Adrenal gland (tissue), 12 donors: ENCODE measurements around the gene SYNJ2. TPM values are rescaled to one million over a fixed set of nuclear protein-coding genes. Genes with fewer than 3 reads are reported as not detected.

Experiments used
- DNase-seq, 7 donors: peaks; one replicate each; pipeline ENCODE4 v3.0.0-alpha.2; 2019 to 2020
- H3K27ac ChIP-seq, 5 donors: fragments of 200-600 bp; sonication (generic) in 4 of 5; 1 replicate in 3 of 5; 2 replicates in 2 of 5; pipeline versions ENCODE4 v1.5.1 to v1.8.0; 2016 to 2020; ENCODE audit warnings: mild to moderate bottlenecking in 1 of 5
- H3K27me3 ChIP-seq: fragments of 200-600 bp; 2 replicates; pipeline ENCODE4 v1.8.0; 2021
- H3K36me3 ChIP-seq, 2 donors: fragments of 200-600 bp; replicated peaks in 1 of 2; 1 replicate in 1 of 2; 2 replicates in 1 of 2; pipeline versions ENCODE4 v1.5.1 to v1.8.0; 2018 to 2022
- H3K4me1 ChIP-seq, 2 donors: fragments of 200-600 bp; replicated peaks in 1 of 2; 1 replicate in 1 of 2; 2 replicates in 1 of 2; pipeline versions ENCODE4 v1.5.1 to v1.8.0; 2018 to 2021
- H3K4me3 ChIP-seq, 4 donors: fragments of 200-600 bp; sonication (generic) in 3 of 4; one replicate each; pipeline ENCODE4 v1.5.1; 2016 to 2018
- H3K9me3 ChIP-seq, 3 donors: fragments of 200-600 bp; sonication (generic) in 1 of 3; replicated peaks in 1 of 3; 1 replicate in 2 of 3; 2 replicates in 1 of 3; pipeline versions ENCODE4 v1.5.1 to v1.8.0; 2016 to 2021
- POLR2A ChIP-seq, 2 donors: fragments of 450-650 bp; IDR thresholded peaks; one replicate each; pipeline ENCODE4 v1.6.1; 2017; ENCODE audit warnings: antibody characterized with exemption in 2 of 2, mild to moderate bottlenecking in 2 of 2, moderate library complexity in 1 of 2
- WGBS, 4 donors: extraction: QIAGEN DNeasy Blood & Tissue Kit in 2 of 4; methylation state at CpG; one replicate each; pipeline versions ENCODE4 v1.1.5 to v1.1.7; 2013 to 2017; 5-methylcytosine and 5-hydroxymethylcytosine counted together
- intact Hi-C, 2 donors: fragments of 100-400 bp; cut with DNase I; formaldehyde crosslinking; loops; one replicate each; pipeline versions ENCODE4 v1.14.1 to v1.15.0; 2022 to 2023
- polyA plus RNA-seq, 3 donors: library from polyadenylated mRNA; stranded (reverse); fragments of 200-250 nt in 2 of 3; fragments of 350-450 nt in 1 of 3; fragmentation: Illumina TruSeq in 1 of 3; extraction: RNeasy Lipid Tissue Mini Kit (QIAGEN cat#74804) in 1 of 3; gene quantifications; one replicate each; pipeline ENCODE4 v1.2.3, GENCODE V29; 2013 to 2014
- total RNA-seq, 9 donors: library from RNA; depleted of rRNA in 4 of 9; stranded (reverse); fragments of >200 nt in 4 of 9; fragments of 120-200 nt in 1 of 9; fragmentation: NEBNext Ultra II Directional in 1 of 9; extraction: Animal tissue kit (Norgen Biotek cat#: 25700) in 1 of 9; gene quantifications; one replicate each; pipeline versions ENCODE4 v1.1.0 to v1.2.4, GENCODE V29; 2013 to 2023
- TF ChIP-seq, protein P1 (sequence below), 6 experiments: fragments of 450-650 bp in 4 of 6; fragments of 200-600 bp in 2 of 6; sonication (generic) in 1 of 6; IDR thresholded peaks; 1 replicate in 5 of 6; 2 replicates in 1 of 6; pipeline versions ENCODE4 v1.5.1 to v1.8.0; 2016 to 2021; ENCODE audit warnings: antibody characterized with exemption in 6 of 6, mild to moderate bottlenecking in 2 of 6, moderate library complexity in 1 of 6
- donor health status: healthy with polysubstance abuse.
- donor health status: Bipolar disorder and iron deficiency.
- donor health status: DM: yes; HTN: yes; CAD: no.
- donor health status: DM: no; HTN: no; CAD: no.
- donor health status: DM: no; HTN: no; CAD: no.
- donor health status: DM: yes; HTN: yes; CAD: no.

Gene SYNJ2
- total and polyA plus RNA-seq, 12 donors, result 1.6 to 20.5 (median 12.8) TPM

DNA sequence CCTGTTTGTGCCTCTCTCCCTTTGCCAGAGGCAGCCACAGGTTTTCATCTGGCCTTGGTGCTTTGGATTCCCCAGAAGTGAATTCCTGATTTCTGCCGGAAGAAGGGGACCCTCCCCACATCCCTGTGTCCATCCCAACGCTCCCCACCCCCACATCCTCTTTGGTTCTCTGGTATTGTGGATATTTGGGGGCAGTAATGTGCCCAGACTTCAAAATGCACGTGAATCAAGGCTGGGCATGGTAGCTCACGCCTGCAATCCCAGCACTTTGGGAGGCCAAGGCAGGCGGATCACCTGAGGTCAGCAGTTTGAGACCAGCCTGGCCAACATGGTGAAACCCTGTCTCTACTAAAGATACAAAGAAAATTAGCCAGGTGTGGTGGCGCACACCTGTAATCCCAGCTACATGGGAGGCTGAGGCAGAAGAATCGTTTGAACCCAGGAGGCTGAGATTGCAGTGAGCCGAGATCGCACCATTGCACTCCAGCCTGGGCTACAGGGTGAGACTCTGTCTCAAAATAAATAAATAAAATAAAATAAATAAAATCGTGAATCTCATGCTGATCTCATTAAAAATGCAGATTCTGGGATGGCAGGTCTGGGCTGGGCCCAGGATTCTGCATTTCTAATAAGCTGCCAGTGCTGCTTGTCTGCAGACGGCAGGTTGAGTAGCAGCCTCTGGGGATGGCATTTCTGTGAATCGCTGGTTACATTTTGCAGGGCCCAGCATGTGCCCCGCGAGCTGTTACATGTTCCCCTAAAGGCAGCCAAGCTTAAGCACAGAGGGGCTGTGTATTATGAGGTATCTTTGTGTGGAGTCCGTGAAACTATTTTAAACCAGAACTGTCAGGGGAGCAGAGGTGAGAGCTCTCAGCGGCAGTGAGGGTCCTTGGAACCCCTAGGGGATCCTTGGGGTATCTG, 49.0 kb downstream of the SYNJ2 start:
- Histone ChIP-seq H3K27ac (peak overlapping the region in 3 of 5 donors; percentile 30 to 80 (median 60)), H3K9me3 (no peaks in the 10 kb centered on the region), H3K4me1 (peaks cover 15 to 23% of the 10 kb centered on the region in 2 donors), H3K27me3 (no peaks in the 10 kb centered on the region), H3K4me3 (no peak overlapping the region), H3K36me3 (no peaks in the 10 kb centered on the region)
- intact Hi-C loops, result no loop called here
- WGBS, 4 donors, result 91 to 96% (median 94%) methylated on average over 15 to 16 of the region's 16 CpGs
- no peak for TF ChIP-seq POLR2A (IDR thresholded peaks at IDR 0.05)
- TF ChIP-seq, protein P1, sequence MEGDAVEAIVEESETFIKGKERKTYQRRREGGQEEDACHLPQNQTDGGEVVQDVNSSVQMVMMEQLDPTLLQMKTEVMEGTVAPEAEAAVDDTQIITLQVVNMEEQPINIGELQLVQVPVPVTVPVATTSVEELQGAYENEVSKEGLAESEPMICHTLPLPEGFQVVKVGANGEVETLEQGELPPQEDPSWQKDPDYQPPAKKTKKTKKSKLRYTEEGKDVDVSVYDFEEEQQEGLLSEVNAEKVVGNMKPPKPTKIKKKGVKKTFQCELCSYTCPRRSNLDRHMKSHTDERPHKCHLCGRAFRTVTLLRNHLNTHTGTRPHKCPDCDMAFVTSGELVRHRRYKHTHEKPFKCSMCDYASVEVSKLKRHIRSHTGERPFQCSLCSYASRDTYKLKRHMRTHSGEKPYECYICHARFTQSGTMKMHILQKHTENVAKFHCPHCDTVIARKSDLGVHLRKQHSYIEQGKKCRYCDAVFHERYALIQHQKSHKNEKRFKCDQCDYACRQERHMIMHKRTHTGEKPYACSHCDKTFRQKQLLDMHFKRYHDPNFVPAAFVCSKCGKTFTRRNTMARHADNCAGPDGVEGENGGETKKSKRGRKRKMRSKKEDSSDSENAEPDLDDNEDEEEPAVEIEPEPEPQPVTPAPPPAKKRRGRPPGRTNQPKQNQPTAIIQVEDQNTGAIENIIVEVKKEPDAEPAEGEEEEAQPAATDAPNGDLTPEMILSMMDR (IDR thresholded peaks at IDR 0.05), result no peak
- no peak for DNase-seq

DNA sequence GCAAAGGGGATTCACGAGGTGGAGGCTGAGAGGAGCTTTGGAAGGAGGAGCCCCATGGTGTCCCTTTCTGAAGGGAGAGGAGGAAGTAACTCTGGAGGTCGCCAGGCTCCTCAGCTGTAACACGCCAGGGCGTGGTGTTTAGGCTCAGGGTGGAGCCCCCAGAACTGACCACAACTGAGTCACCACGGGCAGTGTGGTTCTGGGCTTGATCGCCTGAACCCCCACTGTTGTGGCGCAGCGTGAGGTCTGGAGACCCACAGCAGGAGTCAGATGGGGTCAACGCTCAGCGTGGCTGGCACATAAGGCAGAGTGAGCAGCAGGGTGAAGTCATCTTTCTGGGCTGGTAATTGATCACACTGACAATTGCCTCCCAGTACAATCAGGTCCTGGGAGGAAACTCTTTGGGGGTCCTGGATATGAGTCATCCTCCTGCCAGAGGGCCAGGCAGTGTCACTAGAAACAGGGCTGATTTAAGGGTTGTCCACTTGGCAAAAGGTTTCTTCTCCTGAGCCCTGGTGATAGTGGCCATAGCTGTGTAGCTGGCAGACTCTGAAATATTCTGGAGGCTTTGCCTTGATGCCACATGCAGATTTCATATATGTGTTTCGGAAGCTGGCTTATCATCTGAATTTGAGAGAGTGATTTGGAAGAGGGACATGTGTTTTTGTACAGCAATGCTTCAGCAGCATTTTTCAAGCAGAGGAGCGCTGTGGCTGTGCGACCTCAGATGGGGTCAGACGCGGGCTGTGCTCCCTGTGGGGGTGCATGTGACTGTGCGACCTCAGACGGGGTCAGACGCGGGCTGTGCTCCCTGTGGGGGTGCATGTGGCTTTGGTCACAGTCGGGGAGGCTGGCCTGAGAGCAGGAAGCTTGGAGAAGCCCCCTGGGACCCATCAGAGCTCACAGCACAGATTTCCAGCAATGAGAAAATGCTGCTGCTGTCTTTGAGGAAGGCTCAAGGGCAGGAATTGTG, 50.0 kb downstream of the SYNJ2 start:
- TF ChIP-seq POLR2A (IDR thresholded peaks at IDR 0.05), result no peak
- TF ChIP-seq, protein P1 (IDR thresholded peaks at IDR 0.05), result no peak
- intact Hi-C loops, result no loop called here
- Histone ChIP-seq H3K27ac (peak overlapping the region in 3 of 5 donors; percentile 30 to 80 (median 60)), H3K4me3 (no peak overlapping the region), H3K9me3 (no peaks in the 10 kb centered on the region), H3K27me3 (no peaks in the 10 kb centered on the region), H3K36me3 (no peaks in the 10 kb centered on the region), H3K4me1 (peaks cover 5 to 14% of the 10 kb centered on the region in 2 donors)
- DNase-seq, result peak in 5 of 7 donors; percentile 46 to 82 (median 61)
- 54 to 65% (median 57%) methylated on average over 19 to 20 of the region's 20 CpGs for WGBS, 4 donors

DNA sequence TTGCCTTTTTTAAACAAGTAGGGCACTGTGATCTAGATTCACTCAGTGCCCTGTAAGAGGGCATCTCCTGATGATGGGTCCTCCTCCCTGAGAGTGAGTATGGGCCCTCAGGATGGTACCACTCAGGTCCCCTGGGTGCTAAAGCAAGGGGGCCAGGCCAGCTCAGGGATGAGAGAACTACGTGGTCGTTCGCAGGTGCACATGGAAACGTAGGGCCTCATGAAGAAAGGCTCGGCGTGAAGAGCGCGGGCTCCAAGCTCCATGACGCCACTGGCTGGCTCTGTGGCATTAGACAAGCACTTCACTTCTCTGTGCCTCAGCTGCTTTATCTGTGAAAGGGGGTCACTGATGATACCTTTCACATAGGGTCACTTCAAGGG, 50.7 kb downstream of the SYNJ2 start:
- TF ChIP-seq, protein P1 (IDR thresholded peaks at IDR 0.05), result no peak
- no peak for TF ChIP-seq POLR2A (IDR thresholded peaks at IDR 0.05)
- H3K27me3 ChIP-seq, result no peaks in the 10 kb centered on the region
- no peak overlapping the region for H3K4me3 ChIP-seq
- WGBS, 4 donors, result 89 to 99% (median 96%) methylated on average over 9 of the region's 9 CpGs
- peaks cover 0 to 10% of the 10 kb centered on the region in 2 donors for H3K4me1 ChIP-seq
- H3K9me3 ChIP-seq, result no peaks in the 10 kb centered on the region
- intact Hi-C loops, result no loop called here
- H3K27ac ChIP-seq, result peak overlapping the region in 3 of 5 donors; percentile 30 to 80 (median 60)
- no peaks in the 10 kb centered on the region for H3K36me3 ChIP-seq
- DNase-seq, result peak in 1 of 7 donors; percentile 15
